CD4-positive, alpha-beta T cell treated with Interleukin-6 at 100 ng/mL for 8 hours (primary cell): ENCODE data around the gene ETFA.

Experiments
- DNase-seq: peaks from one replicate; pipeline ENCODE4 v3.0.0-alpha.2; 2020; ENCODE audit warnings: mixed read lengths, low spot score

The ETFA gene

GRCh38 chr15:76173317-76173834, 137.9 kb downstream of the ETFA start:
- DNase-seq, result no peak

GRCh38 chr15:76172782-76173181, 138.5 kb downstream of the ETFA start:
- no peak for DNase-seq

DNA sequence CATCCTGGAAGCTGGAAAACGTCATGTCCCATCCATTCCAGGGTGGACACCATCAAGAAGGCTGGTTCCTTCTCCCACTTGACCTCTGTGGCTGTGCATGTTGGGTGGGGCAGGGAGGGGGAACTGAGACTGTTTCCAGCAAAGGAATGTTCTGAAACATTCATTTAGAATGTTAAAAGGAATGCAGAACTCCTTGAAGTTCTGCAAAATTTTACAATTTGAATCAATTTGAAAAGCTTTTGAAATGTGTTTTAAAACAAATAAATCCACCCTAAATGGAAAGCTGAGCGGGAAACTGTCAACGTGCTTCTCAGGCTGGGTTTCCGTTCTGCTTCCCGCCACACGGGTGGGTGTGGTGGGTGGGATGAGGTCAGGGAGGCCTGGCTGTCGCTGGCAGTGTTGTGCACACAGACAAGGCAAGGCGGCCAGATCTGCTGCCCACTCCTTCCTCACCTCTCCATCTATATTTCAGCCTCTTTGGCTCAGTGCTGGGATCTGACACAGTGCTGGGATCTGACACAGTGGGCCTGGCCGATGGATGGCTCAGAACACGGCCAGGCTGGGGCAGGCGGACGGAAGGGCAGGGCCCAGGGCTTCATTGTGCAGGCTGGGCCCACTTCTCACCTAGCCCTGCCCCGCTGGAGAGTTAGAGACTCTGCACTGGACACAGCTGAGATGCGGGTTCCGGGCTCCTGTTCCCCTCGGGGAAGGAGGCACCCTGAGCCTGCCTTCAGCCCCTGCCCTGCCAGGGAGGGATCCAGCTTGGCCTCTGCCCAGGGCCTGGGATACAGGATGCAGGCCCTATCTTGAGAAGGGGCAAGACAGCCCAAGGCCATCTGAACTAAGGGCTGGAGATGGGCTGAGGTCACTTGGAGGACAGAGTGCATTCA, 141.1 kb downstream of the ETFA start:
- no peak for DNase-seq

DNA sequence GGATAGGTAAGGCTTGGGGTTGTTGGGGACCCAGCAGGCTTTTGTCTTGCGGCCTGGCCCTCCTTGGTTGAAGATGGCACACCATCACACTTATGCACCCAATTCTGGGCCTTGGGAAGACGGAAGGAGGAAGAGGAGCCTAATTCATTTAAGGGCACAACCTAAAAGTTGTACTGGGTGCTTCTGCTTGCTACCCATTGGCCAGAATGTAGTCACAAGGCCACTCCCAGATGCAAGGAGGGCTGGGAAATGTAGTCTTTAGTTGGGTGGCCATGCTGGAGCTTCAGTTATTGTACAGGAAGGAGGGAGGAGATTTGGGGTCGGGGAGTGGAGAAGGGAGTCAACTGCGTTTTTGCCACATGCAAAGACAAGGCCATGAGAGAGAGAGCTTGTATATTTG, 142.3 kb downstream of the ETFA start:
- DNase-seq, result no peak

DNA sequence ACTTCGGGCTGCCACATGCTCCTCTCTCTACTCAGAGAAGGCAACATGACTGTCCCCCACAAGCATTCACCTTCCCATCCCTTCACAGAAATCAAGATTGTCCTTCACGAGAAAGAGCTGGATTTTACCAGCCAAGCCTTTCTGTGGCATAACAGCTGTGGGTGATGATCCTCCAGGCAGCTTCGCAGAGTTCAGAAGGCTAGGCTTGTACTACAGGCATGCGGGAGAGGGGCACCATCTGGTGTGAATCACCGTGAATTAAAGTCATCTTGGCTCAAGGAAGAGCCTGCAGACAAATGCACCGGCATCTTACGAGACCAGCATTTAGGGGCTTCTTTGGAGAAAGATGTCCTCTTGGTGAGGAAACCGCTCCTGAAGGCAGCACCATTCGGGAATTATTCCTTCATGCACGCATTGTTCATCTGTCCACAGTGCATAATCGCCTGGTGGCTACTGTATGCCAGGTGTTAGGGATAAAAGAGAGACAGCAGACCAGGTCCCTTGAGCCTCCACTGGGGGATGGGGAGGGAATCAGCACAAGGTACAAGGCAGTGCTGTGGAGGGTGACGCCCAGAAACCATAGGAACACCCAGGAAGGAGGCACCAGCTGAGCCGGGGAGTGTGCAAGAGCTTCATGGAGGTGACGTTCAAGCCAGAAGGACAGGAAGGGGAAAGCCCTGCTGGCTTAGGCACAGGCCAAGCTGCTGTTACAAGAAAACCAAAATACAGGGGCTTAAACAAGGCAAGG, 142.9 kb downstream of the ETFA start:
- no peak for DNase-seq

DNA sequence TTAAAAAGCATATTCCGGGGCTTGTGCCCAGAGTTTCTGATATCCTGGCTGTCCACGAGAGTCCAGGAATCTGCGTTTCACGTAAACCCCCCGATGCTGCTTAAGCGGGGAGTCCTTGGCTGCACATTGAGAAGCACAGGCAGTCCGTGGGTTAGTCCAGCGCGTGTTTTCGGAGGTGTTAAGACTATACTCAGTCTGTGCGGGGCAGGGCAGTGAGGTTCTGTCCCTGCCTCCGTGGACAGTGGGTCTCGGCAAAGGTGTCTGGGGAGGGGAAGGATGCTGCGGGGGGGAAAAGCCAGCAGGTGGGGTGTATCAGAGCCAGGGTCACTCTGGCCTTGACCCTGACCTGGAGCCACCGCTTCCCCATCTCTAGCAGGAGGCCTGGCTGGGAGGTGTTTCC, 145.3 kb downstream of the ETFA start:
- no peak for DNase-seq
